CD14-positive monocyte (primary cell): ENCODE measurements around the gene TMEM151A. TPM values are rescaled to one million over a fixed set of nuclear protein-coding genes. Genes with fewer than 3 reads are reported as not detected.

Source experiments
- DNase-seq, 3 donors: peaks; one replicate each; pipeline ENCODE4 v3.0.0-alpha.2; 2011 to 2022
- H2AFZ ChIP-seq: 2 replicates; pipeline ENCODE4 v1.6.0; 2012; ENCODE audit warnings: mild to moderate bottlenecking, low read depth, low read length, inconsistent platforms; ENCODE audit not compliant: insufficient read depth, poor library complexity, severe bottlenecking
- H3K27ac ChIP-seq, 2 donors: 1 replicate in 1 of 2; 2 replicates in 1 of 2; pipeline ENCODE4 v1.5.1; 2012 to 2013; ENCODE audit warnings: low read length in 2 of 2, control low read depth in 1 of 2, inconsistent platforms in 1 of 2, low read depth in 1 of 2, mild to moderate bottlenecking in 1 of 2
- H3K27me3 ChIP-seq, 2 donors: one replicate each; pipeline versions ENCODE4 v1.6.0 to v1.6.1; 2011 to 2013; ENCODE audit warnings: low read length in 2 of 2; ENCODE audit not compliant: control insufficient read depth in 2 of 2, insufficient read depth in 2 of 2
- H3K36me3 ChIP-seq, 2 donors: replicated peaks in 1 of 2; 1 replicate in 1 of 2; 2 replicates in 1 of 2; pipeline versions ENCODE4 v1.5.1 to v1.6.1; 2012 to 2013; ENCODE audit warnings: low read length in 2 of 2, control low read depth in 1 of 2, inconsistent platforms in 1 of 2, mild to moderate bottlenecking in 1 of 2; ENCODE audit not compliant: insufficient read depth in 2 of 2, control insufficient read depth in 1 of 2
- H3K4me1 ChIP-seq, 2 donors: 1 replicate in 1 of 2; 2 replicates in 1 of 2; pipeline versions ENCODE4 v1.5.1 to v1.6.1; 2012 to 2013; ENCODE audit warnings: low read length in 2 of 2, control low read depth in 1 of 2, inconsistent platforms in 1 of 2, mild to moderate bottlenecking in 1 of 2, moderate library complexity in 1 of 2; ENCODE audit not compliant: insufficient read depth in 2 of 2, control insufficient read depth in 1 of 2
- H3K4me2 ChIP-seq: replicated peaks from 2 replicates; pipeline ENCODE3; 2012; ENCODE audit warnings: low read length, moderate library complexity, mild to moderate bottlenecking; ENCODE audit not compliant: poor library complexity, severe bottlenecking; ENCODE audit errors: extremely low read depth
- H3K4me3 ChIP-seq, 3 experiments: fragments of 200-600 bp in 1 of 3; sonication (generic) in 1 of 3; replicated peaks in 1 of 3; 1 replicate in 2 of 3; 2 replicates in 1 of 3; pipeline ENCODE4 v1.5.1; 2011 to 2013; ENCODE audit warnings: low read length in 3 of 3, mild to moderate bottlenecking in 3 of 3, control low read depth in 2 of 3, low read depth in 2 of 3, inconsistent platforms in 1 of 3, moderate library complexity in 1 of 3
- H3K79me2 ChIP-seq: 2 replicates; pipeline ENCODE4 v1.6.0; 2012; ENCODE audit warnings: mild to moderate bottlenecking, control low read depth, inconsistent platforms, low read length, moderate library complexity; ENCODE audit not compliant: insufficient read depth
- H3K9ac ChIP-seq: 2 replicates; pipeline ENCODE4 v1.6.0; 2017; ENCODE audit warnings: low read length, mild to moderate bottlenecking; ENCODE audit not compliant: insufficient read depth, poor library complexity, severe bottlenecking
- H3K9me3 ChIP-seq, 2 donors: replicated peaks in 1 of 2; 1 replicate in 1 of 2; 2 replicates in 1 of 2; pipeline versions ENCODE4 v1.5.1 to v1.6.1; 2012 to 2013; ENCODE audit warnings: low read length in 2 of 2, control low read depth in 1 of 2; ENCODE audit not compliant: control insufficient read depth in 1 of 2, insufficient read depth in 1 of 2
- H4K20me1 ChIP-seq: 2 replicates; pipeline ENCODE4 v1.6.0; 2012; ENCODE audit warnings: mild to moderate bottlenecking, low read length, control low read depth, moderate library complexity; ENCODE audit not compliant: insufficient read depth
- H3K27ac Mint-ChIP-seq, 7 donors: one replicate each; pipeline ENCODE4 v1.8.0; 2020; ENCODE audit warnings: mild to moderate bottlenecking in 7 of 7, mixed read lengths in 7 of 7, moderate library complexity in 6 of 7, inconsistent platforms in 2 of 7
- H3K27me3 Mint-ChIP-seq, 3 donors: one replicate each; pipeline ENCODE4 v1.8.0; 2021 to 2022; ENCODE audit warnings: low read depth in 3 of 3, mild to moderate bottlenecking in 3 of 3, mixed read lengths in 3 of 3, moderate library complexity in 3 of 3, inconsistent platforms in 1 of 3
- H3K36me3 Mint-ChIP-seq, 2 donors: one replicate each; pipeline ENCODE4 v1.8.0; 2020; ENCODE audit warnings: mixed read lengths in 2 of 2, inconsistent platforms in 1 of 2, mild to moderate bottlenecking in 1 of 2
- H3K4me1 Mint-ChIP-seq: one replicate; pipeline ENCODE4 v1.8.0; 2020; ENCODE audit warnings: mild to moderate bottlenecking, mixed read lengths
- H3K4me3 Mint-ChIP-seq, 2 donors: one replicate each; pipeline ENCODE4 v1.8.0; 2020; ENCODE audit warnings: mild to moderate bottlenecking in 2 of 2, mixed read lengths in 2 of 2, moderate library complexity in 1 of 2
- H3K9me3 Mint-ChIP-seq, 7 donors: one replicate each; pipeline ENCODE4 v1.8.0; 2020 to 2022; ENCODE audit warnings: mixed read lengths in 7 of 7, mild to moderate bottlenecking in 6 of 7, moderate library complexity in 6 of 7, inconsistent platforms in 2 of 7
- CTCF ChIP-seq: fragments of 200-600 bp; IDR thresholded peaks from one replicate; pipeline ENCODE4 v1.8.0; 2022; ENCODE audit warnings: antibody characterized with exemption, mild to moderate bottlenecking
- WGBS: methylation state at CpG from one replicate; pipeline ENCODE4 v1.1.5; 2013; ENCODE audit warnings: missing lambda C conversion rate; ENCODE audit not compliant: insufficient coverage; 5-methylcytosine and 5-hydroxymethylcytosine counted together
- intact Hi-C, 2 donors: fragments of 100-400 bp; cut with micrococcal nuclease; formaldehyde crosslinking; loops; one replicate each; pipeline versions ENCODE4 v1.15.0 to v1.15.1; 2023
- polyA plus RNA-seq, 3 donors: library from polyadenylated mRNA; depleted of rRNA in 1 of 3; unstranded in 2 of 3; stranded (reverse) in 1 of 3; fragments of 300-500 nt in 2 of 3; fragments of >200 nt in 1 of 3; fragmentation: Illumina TruSeq in 2 of 3; gene quantifications; 1 replicate in 2 of 3; 2 replicates in 1 of 3; pipeline ENCODE4 v1.2.3, GENCODE V29; 2012 to 2021

TMEM151A gene
- polyA plus RNA-seq, 3 donors: not detected

- H3K4me1 ChIP-seq: peaks cover 16 to 21% of the 10 kb centered on the region in 2 donors
- peaks cover 20 to 41% of the 10 kb centered on the region in 2 donors for H3K27me3 ChIP-seq
- Mint-ChIP-seq H3K9me3 (peaks cover 0 to 19% (median 3%) of the 10 kb centered on the region in 7 donors), H3K27ac (peak overlapping the region in 1 of 7 donors; percentile 20), H3K4me3 (peak overlapping the region; percentile 76 to 85), H3K36me3 (peaks cover 7 to 12% of the 10 kb centered on the region in 2 donors), H3K27me3 (peaks cover 39 to 58% (median 48%) of the 10 kb centered on the region in 3 donors), H3K4me1 (peaks cover 11% of the 10 kb centered on the region)
- peak overlapping the region; percentile 100 for H3K4me2 ChIP-seq
- WGBS: 6% methylated on average over 28 of the region's 28 CpGs
- H3K4me3 ChIP-seq: peak overlapping the region in 2 of 3 experiments; percentile 71 to 91
- peak; percentile 58 for TF ChIP-seq CTCF
- peaks cover 0 to 8% of the 10 kb centered on the region in 2 donors for H3K9me3 ChIP-seq
- H3K27ac ChIP-seq: no peak overlapping the region
- peak overlapping the region; percentile 99 for H2AFZ ChIP-seq
- H3K79me2 ChIP-seq: no peaks in the 10 kb centered on the region
- no peaks in the 10 kb centered on the region for H3K36me3 ChIP-seq
- no peak for DNase-seq
- intact Hi-C loops: no loop called here
- peak overlapping the region; percentile 69 for H3K9ac ChIP-seq
- no peaks in the 10 kb centered on the region for H4K20me1 ChIP-seq
These were observed 33.2 kb upstream of the TMEM151A start for GRCh38 chr11:66258473-66258893.

- H3K4me1 ChIP-seq: peaks cover 16 to 21% of the 10 kb centered on the region in 2 donors
- Mint-ChIP-seq H3K27me3 (peaks cover 39 to 56% (median 48%) of the 10 kb centered on the region in 3 donors), H3K9me3 (peaks cover 0 to 19% (median 3%) of the 10 kb centered on the region in 7 donors), H3K27ac (peak overlapping the region in 1 of 7 donors; percentile 48), H3K36me3 (peaks cover 7 to 12% of the 10 kb centered on the region in 2 donors), H3K4me1 (peaks cover 11% of the 10 kb centered on the region), H3K4me3 (no peak overlapping the region)
- no peak for TF ChIP-seq CTCF
- H3K4me3 ChIP-seq: no peak overlapping the region
- no peak for DNase-seq
- peaks cover 20 to 40% of the 10 kb centered on the region in 2 donors for H3K27me3 ChIP-seq
- no peak overlapping the region for H3K27ac ChIP-seq
- peaks cover 0 to 8% of the 10 kb centered on the region in 2 donors for H3K9me3 ChIP-seq
- H3K36me3 ChIP-seq: no peaks in the 10 kb centered on the region
- no peaks in the 10 kb centered on the region for H3K79me2 ChIP-seq
- no peak overlapping the region for H2AFZ ChIP-seq
- H3K9ac ChIP-seq: no peak overlapping the region
- intact Hi-C loops: no loop called here
- H4K20me1 ChIP-seq: no peaks in the 10 kb centered on the region
- WGBS: 100% methylated on average over 2 of the region's 2 CpGs
- H3K4me2 ChIP-seq: no peak overlapping the region
These were observed 32.5 kb upstream of the TMEM151A start for GRCh38 chr11:66259225-66259624.
